Measurements from ENCODE around the gene ATG4A.

- no peak for TF ChIP-seq CTCF (IDR thresholded peaks at IDR 0.05 in 2 of 3, conservative IDR thresholded peaks at IDR 0.05 in 1 of 3; ENCODE audit: insufficient read depth in 2 of 3, low read depth in 1 of 3, low read length in 3 of 3)
- no peak for TF ChIP-seq USF2 (CRISPR knock-in tag; IDR thresholded peaks at IDR 0.05)
- no peak for TF ChIP-seq NR3C1 (CRISPR knock-in tag; IDR thresholded peaks at IDR 0.05)
- no peak for TF ChIP-seq CREB1 (IDR thresholded peaks at IDR 0.05)
- TF ChIP-seq CREB1 (CRISPR knock-in tag; IDR thresholded peaks at IDR 0.05), result no peak
- TF ChIP-seq, protein P1, sequence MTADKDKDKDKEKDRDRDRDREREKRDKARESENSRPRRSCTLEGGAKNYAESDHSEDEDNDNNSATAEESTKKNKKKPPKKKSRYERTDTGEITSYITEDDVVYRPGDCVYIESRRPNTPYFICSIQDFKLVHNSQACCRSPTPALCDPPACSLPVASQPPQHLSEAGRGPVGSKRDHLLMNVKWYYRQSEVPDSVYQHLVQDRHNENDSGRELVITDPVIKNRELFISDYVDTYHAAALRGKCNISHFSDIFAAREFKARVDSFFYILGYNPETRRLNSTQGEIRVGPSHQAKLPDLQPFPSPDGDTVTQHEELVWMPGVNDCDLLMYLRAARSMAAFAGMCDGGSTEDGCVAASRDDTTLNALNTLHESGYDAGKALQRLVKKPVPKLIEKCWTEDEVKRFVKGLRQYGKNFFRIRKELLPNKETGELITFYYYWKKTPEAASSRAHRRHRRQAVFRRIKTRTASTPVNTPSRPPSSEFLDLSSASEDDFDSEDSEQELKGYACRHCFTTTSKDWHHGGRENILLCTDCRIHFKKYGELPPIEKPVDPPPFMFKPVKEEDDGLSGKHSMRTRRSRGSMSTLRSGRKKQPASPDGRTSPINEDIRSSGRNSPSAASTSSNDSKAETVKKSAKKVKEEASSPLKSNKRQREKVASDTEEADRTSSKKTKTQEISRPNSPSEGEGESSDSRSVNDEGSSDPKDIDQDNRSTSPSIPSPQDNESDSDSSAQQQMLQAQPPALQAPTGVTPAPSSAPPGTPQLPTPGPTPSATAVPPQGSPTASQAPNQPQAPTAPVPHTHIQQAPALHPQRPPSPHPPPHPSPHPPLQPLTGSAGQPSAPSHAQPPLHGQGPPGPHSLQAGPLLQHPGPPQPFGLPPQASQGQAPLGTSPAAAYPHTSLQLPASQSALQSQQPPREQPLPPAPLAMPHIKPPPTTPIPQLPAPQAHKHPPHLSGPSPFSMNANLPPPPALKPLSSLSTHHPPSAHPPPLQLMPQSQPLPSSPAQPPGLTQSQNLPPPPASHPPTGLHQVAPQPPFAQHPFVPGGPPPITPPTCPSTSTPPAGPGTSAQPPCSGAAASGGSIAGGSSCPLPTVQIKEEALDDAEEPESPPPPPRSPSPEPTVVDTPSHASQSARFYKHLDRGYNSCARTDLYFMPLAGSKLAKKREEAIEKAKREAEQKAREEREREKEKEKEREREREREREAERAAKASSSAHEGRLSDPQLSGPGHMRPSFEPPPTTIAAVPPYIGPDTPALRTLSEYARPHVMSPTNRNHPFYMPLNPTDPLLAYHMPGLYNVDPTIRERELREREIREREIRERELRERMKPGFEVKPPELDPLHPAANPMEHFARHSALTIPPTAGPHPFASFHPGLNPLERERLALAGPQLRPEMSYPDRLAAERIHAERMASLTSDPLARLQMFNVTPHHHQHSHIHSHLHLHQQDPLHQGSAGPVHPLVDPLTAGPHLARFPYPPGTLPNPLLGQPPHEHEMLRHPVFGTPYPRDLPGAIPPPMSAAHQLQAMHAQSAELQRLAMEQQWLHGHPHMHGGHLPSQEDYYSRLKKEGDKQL (CRISPR knock-in tag; IDR thresholded peaks at IDR 0.05; ENCODE audit: borderline replicate concordance), result no peak
- TF ChIP-seq PRMT5 (CRISPR knock-in tag; IDR thresholded peaks at IDR 0.05), result no peak
- TF ChIP-seq ZNF384 (IDR thresholded peaks at IDR 0.05; ENCODE audit: low read depth, low read length), result no peak
- no peak for TF ChIP-seq NRF1 (conservative IDR thresholded peaks at IDR 0.05 in 1 of 2, IDR thresholded peaks at IDR 0.05 in 1 of 2)
- no peak for TF ChIP-seq IRF2 (CRISPR knock-in tag; IDR thresholded peaks at IDR 0.05)
These were observed 901 bp upstream of the ATG4A start for GRCh38 chrX:108090491-108091263.

Measured in K562 (cell line).